Hepatic stellate cell (primary cell): ENCODE measurements around the gene ARHGAP1.

Experiments used
- DNase-seq: peaks from one replicate; pipeline ENCODE4 v3.0.0; 2011; ENCODE audit warnings: low spot score

Gene ARHGAP1

GRCh38 chr11:46694072-46694471, 6.3 kb downstream of the ARHGAP1 start:
- no peak for DNase-seq

GRCh38 chr11:46693597-46694012, 6.8 kb downstream of the ARHGAP1 start:
- peak; percentile 73 for DNase-seq

GRCh38 chr11:46692450-46692849, 8.0 kb downstream of the ARHGAP1 start:
- no peak for DNase-seq

GRCh38 chr11:46690702-46691101, 9.7 kb downstream of the ARHGAP1 start:
- no peak for DNase-seq

- peak; percentile 73 for DNase-seq
Observed at GRCh38 chr11:46686886-46687795, 13.3 kb downstream of the ARHGAP1 start.

GRCh38 chr11:46684367-46684766, 16.1 kb downstream of the ARHGAP1 start:
- no peak for DNase-seq

- DNase-seq, result no peak
Observed at GRCh38 chr11:46682773-46683752, 17.4 kb downstream of the ARHGAP1 start.

GRCh38 chr11:46681814-46682213, 18.6 kb downstream of the ARHGAP1 start:
- no peak for DNase-seq

GRCh38 chr11:46680815-46681214, 19.6 kb downstream of the ARHGAP1 start:
- DNase-seq, result no peak

GRCh38 chr11:46680164-46680760, 20.2 kb downstream of the ARHGAP1 start:
- no peak for DNase-seq

- no peak for DNase-seq
Observed at GRCh38 chr11:46679241-46680163, 20.9 kb downstream of the ARHGAP1 start.

- DNase-seq, result no peak
Observed at GRCh38 chr11:46678741-46679130, 21.7 kb downstream of the ARHGAP1 start.

GRCh38 chr11:46677991-46678740, 22.3 kb downstream of the ARHGAP1 start:
- DNase-seq, result no peak

GRCh38 chr11:46677169-46677568, 23.2 kb downstream of the ARHGAP1 start:
- no peak for DNase-seq

- DNase-seq, result no peak
Observed at GRCh38 chr11:46676436-46677158, 23.8 kb downstream of the ARHGAP1 start.

GRCh38 chr11:46675949-46676348, 24.5 kb downstream of the ARHGAP1 start:
- no peak for DNase-seq

- peak; percentile 75 for DNase-seq
Observed at GRCh38 chr11:46675288-46675851, 25.0 kb downstream of the ARHGAP1 start.

GRCh38 chr11:46674463-46675287, 25.7 kb downstream of the ARHGAP1 start:
- no peak for DNase-seq
